ENCODE data around the gene ZNF827. TPM values are rescaled to one million over a fixed set of nuclear protein-coding genes. Genes with fewer than 3 reads are reported as not detected.

The ZNF827 gene
- total RNA-seq (2021) (22.4 and 24.1 TPM in 2 replicates), Bru-seq, nascent RNA (percentile 75 among the genes with signal in this experiment), BruChase-seq, experiment 1, labeled RNA remaining after a 2-hour chase (percentile 76 among the genes with signal in this experiment), BruChase-seq, experiment 2, labeled RNA remaining after a 6-hour chase (percentile 62 among the genes with signal in this experiment)
- long read RNA-seq, partial matches to known transcripts, result 4 of 7 reads
- long read RNA-seq, other reads (novel, unspliced or antisense), result 3 of 7 reads

- Histone ChIP-seq H3K79me2 (ENCODE audit: low read depth) (peaks cover 26% of the 10 kb centered on the region), H3K27me3 (ENCODE audit: insufficient read depth, low read depth) (no peaks in the 10 kb centered on the region), H3K27ac (peak within 1 kb of the TSS; percentile 80), H3K9me3 (ENCODE audit: insufficient read depth, low read depth) (no peaks in the 10 kb centered on the region), H3F3A (ENCODE audit: insufficient read depth, low read depth) (peaks cover 7% of the 10 kb centered on the region; the same call in 1 of the 2 replicates), H3K9me2 (ENCODE audit: insufficient read depth) (no peaks in the 10 kb centered on the region), H4K20me1 (ENCODE audit: insufficient read depth) (no peaks in the 10 kb centered on the region), H3K4me3 (peak within 1 kb of the TSS; percentile 84), H2AFZ (peak within 1 kb of the TSS; percentile 90), H3K4me2 (peak within 1 kb of the TSS; percentile 71), H3K36me3 (ENCODE audit: low read depth) (no peaks in the 10 kb centered on the region), H3K4me1 (replicated peaks; ENCODE audit: insufficient read depth) (peaks cover 22% of the 10 kb centered on the region)
- POLR2A ChIA-PET (ENCODE audit: unreplicated experiment), result interaction anchor here (0.6 to 0.7 kb wide), 3 partner anchors 27 to 224 kb away, joined by 4 to 5 read pairs (median 4); no protein-coding TSS in a partner anchor
- DNase-seq, result peak; percentile 44 to 57
- TSS peak; percentile 28 for BruUV-seq (replicated peaks)
- TF ChIP-seq, protein P1, sequence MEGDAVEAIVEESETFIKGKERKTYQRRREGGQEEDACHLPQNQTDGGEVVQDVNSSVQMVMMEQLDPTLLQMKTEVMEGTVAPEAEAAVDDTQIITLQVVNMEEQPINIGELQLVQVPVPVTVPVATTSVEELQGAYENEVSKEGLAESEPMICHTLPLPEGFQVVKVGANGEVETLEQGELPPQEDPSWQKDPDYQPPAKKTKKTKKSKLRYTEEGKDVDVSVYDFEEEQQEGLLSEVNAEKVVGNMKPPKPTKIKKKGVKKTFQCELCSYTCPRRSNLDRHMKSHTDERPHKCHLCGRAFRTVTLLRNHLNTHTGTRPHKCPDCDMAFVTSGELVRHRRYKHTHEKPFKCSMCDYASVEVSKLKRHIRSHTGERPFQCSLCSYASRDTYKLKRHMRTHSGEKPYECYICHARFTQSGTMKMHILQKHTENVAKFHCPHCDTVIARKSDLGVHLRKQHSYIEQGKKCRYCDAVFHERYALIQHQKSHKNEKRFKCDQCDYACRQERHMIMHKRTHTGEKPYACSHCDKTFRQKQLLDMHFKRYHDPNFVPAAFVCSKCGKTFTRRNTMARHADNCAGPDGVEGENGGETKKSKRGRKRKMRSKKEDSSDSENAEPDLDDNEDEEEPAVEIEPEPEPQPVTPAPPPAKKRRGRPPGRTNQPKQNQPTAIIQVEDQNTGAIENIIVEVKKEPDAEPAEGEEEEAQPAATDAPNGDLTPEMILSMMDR (conservative IDR thresholded peaks at IDR 0.05), result no peak; the same call in 1 of the 2 replicates
- no peak for TF ChIP-seq EZH2 (IDR thresholded peaks at IDR 0.05; ENCODE audit: low read depth)
- CTCF ChIA-PET, result no interaction called here
- intact Hi-C loops (cut with micrococcal nuclease; ENCODE audit: unreplicated experiment), result loop anchor here (5.0 to 10.0 kb wide), 2 partner anchors 257 to 396 kb away; partner anchors contain the start of gene C4orf51
Measured at GRCh38 chr4:145938618-145939440, at the start of gene ZNF827. TSS of gene ZNF827 (minus strand) at chr4:145938823. CDS start at chr4:145938407, 416 bp downstream.

DNA sequence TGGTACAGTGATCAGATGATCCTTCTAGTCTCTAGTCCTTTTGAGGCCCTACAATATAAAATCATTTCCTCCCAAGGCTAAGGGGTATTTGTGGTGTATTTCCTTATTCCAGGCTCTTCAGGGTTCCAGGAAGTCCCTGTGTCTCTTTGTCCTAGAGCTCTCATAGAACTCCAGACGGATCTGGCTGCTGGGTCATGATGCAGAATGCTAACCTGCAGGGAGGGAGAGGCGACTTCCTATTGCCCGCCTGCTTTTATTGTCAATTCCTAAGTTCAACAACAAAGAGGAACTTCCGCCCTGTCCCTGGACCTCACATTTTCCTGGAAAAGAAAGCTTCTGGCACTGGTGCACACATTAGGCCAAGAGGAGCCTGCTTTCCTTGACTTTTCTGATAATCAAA lies 45.9 kb upstream of the ZNF827 start:
- BruUV-seq (replicated peaks), result no TSS peak
- no peak overlapping the region for H3K4me3 ChIP-seq
- no peaks in the 10 kb centered on the region for H3K79me2 ChIP-seq (ENCODE audit: low read depth)
- TF ChIP-seq, protein P1 (conservative IDR thresholded peaks at IDR 0.05), result no peak
- no peak for TF ChIP-seq EZH2 (IDR thresholded peaks at IDR 0.05; ENCODE audit: low read depth)
- DNase-seq, result no peak
- no peaks in the 10 kb centered on the region for H3F3A ChIP-seq (ENCODE audit: insufficient read depth, low read depth)
- ChIA-PET POLR2A (ENCODE audit: unreplicated experiment) (no interaction called here), CTCF (no interaction called here)
- H3K9me3 ChIP-seq (ENCODE audit: insufficient read depth, low read depth), result no peaks in the 10 kb centered on the region
- H3K36me3 ChIP-seq (ENCODE audit: low read depth), result no peaks in the 10 kb centered on the region
- no peaks in the 10 kb centered on the region for H4K20me1 ChIP-seq (ENCODE audit: insufficient read depth)
- no peak overlapping the region for H2AFZ ChIP-seq
- no peak overlapping the region for H3K4me2 ChIP-seq
- no peaks in the 10 kb centered on the region for H3K9me2 ChIP-seq (ENCODE audit: insufficient read depth)
- H3K4me1 ChIP-seq (replicated peaks; ENCODE audit: insufficient read depth), result no peaks in the 10 kb centered on the region
- no peaks in the 10 kb centered on the region for H3K27me3 ChIP-seq (ENCODE audit: insufficient read depth, low read depth)
- no peak overlapping the region for H3K27ac ChIP-seq
- intact Hi-C loops (cut with micrococcal nuclease; ENCODE audit: unreplicated experiment), result no loop called here

GRCh38 chr4:145982791-145983190 lies 44.2 kb upstream of the ZNF827 start:
- H3K27ac ChIP-seq, result no peak overlapping the region
- BruUV-seq (replicated peaks), result no TSS peak
- H3K4me2 ChIP-seq, result no peak overlapping the region
- no peak overlapping the region for H2AFZ ChIP-seq
- H4K20me1 ChIP-seq (ENCODE audit: insufficient read depth), result no peaks in the 10 kb centered on the region
- DNase-seq, result no peak
- no peaks in the 10 kb centered on the region for H3K27me3 ChIP-seq (ENCODE audit: insufficient read depth, low read depth)
- H3K4me3 ChIP-seq, result no peak overlapping the region
- no peaks in the 10 kb centered on the region for H3K9me3 ChIP-seq (ENCODE audit: insufficient read depth, low read depth)
- H3K9me2 ChIP-seq (ENCODE audit: insufficient read depth), result no peaks in the 10 kb centered on the region
- no peaks in the 10 kb centered on the region for H3K4me1 ChIP-seq (replicated peaks; ENCODE audit: insufficient read depth)
- H3K79me2 ChIP-seq (ENCODE audit: low read depth), result no peaks in the 10 kb centered on the region
- intact Hi-C loops (cut with micrococcal nuclease; ENCODE audit: unreplicated experiment), result no loop called here
- H3F3A ChIP-seq (ENCODE audit: insufficient read depth, low read depth), result no peaks in the 10 kb centered on the region
- ChIA-PET POLR2A (ENCODE audit: unreplicated experiment) (no interaction called here), CTCF (no interaction called here)
- TF ChIP-seq, protein P1 (conservative IDR thresholded peaks at IDR 0.05), result no peak
- TF ChIP-seq EZH2 (IDR thresholded peaks at IDR 0.05; ENCODE audit: low read depth), result no peak
- H3K36me3 ChIP-seq (ENCODE audit: low read depth), result no peaks in the 10 kb centered on the region
